ENCODE data around the gene CNPY1.
A peak's percentile ranks its signal among the peaks of the same experiment; 100 is the strongest.

The CNPY1 gene

DNA sequence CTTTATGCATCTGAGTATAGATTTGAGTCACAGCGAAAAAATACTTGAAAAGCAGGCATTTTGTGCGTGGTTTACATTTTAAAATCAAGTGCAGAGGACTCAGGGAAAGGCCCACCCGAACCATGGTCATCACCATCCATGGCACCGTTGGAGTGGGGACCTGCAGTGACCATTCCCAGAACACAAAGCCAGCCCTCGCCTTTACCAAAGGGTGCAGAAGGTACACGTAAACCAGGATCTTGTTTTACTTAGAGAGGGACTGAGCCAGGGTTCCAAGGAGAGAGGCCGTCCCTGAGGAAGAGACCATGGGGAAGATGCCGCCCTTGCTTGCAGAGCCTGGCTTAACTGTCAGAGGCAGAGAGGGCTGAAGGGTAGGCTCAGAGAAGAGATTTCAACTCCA lies 12.0 kb upstream of the CNPY1 start:
- no peak for DNase-seq

DNA sequence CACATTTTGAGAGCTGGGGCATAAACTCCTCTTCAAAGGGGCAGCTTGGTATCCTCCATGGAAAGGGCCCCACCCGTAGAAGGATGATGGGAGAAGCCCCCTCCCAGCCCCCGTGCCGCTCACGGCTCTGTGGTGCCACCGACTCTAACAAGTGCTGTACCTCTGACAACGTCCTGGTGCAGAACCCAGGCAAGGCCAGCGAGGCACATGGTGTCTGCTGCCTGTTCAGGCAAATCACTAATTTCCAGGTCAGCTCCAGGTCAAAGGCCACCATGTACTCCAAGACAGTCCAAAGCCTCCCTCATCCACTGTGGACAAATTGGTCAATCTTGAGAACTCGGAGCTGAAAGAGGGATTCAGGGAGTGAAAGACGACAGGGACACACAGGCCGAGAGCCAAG lies 11.4 kb upstream of the CNPY1 start:
- no peak for DNase-seq

DNA sequence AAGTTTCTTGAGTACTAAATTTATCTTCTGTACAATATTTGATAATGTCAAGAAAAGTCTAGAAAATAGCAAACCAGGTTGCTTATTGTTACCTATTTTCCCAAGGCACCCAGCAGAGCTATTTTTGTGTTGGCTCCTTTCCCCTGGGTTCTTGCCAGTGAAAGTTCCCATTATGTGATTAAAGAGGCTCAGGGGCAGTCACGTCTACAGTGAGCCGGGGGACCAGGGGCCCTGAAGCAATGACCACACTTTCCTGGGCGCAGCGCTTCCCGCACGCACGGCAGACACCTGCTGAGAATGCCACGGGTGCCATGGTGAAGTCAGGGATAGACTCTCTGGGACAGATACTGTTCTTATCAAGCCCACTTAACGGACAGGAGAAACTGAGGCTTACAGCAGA lies 10.4 kb upstream of the CNPY1 start:
- DNase-seq, result no peak

DNA sequence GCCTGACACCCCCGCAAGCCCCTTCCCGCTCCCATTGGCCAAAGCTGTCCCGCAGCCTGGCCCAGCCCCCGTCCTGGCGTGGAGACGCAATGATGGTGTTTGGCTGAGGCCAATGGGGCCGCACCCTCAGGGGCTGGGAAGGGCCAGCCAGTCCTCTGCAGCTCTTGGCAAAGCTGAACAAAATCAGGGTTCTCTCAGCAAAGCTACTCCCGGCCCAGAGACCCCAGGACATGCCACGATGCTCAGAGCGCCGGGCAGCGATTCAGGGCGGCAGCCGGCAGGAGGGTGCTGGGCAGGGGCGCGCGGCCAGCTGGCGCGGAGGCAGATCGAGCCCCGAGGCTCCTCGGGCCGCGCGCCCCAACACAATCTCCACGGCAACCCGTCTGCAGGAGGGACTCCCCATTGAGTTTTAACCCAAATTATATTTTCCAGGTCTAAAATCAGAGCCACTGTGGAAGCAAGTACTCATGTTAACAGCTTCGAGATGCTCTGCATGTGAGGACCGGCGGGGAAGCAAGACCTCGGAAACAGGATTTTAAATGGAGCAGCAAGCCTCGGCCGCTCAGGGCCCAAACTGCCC lies 8.8 kb upstream of the CNPY1 start:
- no peak for DNase-seq

DNA sequence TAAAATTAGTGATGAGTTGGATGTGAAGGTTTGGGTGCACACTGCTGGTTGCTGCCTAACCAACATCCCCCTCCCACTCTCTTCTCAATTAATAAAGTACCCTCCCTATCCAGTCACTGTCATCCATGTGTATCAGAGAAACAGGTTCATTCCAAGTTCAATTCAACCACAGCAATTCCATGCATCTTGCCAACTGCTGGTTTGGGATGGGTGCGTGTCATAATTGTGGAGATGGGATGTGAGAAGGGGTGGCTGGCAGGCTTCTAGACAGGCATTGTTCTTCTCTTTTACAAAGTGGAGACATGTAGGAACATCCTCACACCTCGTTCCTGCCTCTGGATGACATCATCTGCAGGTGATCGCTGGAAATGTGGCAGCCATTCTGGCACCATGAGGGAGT lies 7.5 kb upstream of the CNPY1 start:
- DNase-seq, result no peak

DNA sequence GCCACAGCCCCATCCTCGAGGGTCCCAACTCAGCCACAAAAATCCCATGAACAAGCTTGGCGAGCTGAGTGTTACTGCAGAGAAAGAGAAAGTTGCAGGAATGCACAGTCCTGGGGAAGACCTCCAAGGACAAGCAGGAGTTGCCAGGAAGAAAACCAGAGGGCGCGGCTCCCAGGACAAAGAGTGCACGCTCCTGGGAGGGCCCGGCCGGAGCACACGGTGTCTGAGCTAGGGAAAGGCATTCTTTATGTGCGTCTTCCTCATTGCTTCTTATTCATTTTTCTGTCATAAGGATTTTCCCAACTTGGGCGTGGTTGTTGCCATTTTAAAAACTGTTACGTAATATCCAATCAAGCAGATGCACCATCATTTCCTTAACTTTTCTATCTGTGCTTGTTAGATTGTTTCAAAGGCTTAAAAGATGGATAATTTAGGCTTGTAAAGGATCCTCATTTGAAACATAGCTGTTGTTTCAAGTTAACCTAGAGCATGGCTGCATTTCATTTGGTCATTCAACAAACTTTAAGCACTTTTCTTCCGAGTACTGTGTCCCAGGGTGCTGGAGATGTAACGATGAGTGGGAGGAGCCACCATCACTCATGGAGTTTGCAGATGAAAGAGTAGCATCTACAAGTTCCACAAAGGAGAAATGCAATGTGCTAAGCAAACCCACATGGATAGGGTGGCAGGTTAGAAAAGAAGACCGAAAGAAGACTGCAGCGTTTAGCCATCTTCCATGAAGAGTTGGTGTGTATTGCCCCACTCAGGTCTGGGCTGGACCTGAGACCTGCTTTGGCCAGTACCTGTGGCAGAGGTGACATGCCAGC lies 5.6 kb upstream of the CNPY1 start:
- DNase-seq, result no peak

DNA sequence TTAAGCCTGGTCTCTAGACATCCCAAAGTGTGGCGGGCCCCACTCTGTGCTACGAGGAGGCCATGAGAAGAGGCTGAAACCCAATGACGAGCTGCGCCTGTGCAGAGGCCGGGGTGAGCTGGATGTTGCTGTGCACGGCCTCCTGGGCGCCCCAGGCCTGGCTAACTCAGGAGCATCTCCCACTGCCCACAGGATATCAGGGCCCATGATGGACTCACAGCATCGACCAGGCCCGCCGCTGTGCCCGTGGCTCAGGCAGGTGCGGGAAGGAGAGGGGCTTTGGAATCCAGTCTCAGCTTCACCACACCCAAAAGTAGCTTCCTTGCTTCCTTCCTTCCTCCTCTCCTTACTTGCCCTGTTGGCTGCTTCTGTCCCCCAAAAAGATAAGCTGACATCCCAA lies 4.6 kb upstream of the CNPY1 start:
- DNase-seq, result no peak

DNA sequence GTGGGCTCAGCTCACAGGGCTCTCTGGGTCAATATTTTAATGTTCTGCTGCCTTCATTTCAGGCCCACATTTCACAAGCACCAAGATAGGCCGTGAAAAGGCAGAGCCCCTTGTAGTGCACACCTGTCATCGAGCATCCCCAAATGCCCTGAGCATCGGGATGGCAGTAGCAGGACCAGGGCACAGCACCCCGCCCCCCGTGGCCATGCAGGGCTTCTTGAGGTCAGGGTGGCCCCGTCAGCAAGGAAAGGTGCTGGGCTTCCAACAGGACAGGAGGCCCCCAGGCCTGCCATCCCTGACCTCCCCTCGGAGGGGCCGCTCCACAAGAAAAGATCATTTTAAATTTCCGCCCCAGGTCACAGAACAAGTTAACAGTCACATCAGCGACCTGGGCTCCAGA lies 2.9 kb upstream of the CNPY1 start:
- no peak for DNase-seq

DNA sequence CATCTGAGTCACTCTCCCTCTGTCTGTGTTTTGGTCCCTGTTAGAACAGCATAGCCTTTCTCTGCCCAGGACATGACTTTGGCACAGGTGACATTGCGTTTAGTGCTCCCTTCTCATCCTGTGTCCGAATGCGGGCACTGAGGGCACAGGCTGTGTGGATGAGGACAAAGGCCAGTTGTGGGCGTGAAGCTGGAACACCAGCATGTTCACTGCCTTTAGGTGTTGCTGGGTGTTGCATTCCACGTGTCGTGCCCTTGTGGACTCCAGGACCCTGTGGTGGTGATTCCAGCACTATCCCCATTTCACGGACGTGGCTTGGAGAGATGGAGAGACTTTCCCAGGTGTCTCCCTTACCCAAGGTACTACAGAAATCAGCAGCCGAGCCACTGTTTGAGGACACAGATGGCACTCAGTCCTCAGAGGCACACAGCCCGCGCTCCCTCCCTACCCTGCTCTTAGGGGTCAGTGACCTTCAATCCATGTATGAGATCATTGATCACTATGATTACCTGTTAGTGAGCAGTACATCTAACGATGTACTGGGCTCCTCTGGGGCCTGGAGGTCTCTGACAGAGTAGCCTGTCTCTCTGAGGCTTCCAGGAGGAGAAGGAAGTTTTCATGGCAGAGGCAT lies 917 bp upstream of the CNPY1 start:
- DNase-seq, result no peak

DNA sequence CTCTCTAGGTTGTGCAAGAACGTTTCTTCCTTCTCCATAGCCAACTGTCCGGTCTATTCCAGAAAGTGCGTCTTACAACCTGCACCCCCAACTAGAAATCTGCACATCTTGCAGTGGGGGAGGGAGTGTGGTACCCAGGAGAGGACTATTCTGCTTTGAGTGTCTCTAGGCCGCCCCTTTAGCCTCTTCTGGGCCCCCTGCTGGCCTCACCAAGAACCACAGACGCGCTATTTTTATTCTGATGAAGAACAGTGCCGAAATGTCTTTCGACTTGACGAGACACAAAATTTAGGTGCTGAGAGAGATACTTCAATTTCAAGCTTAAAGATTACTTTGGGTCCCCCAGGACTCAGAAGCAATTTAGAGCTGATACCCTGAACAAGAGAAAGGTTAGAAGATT lies 1.0 kb downstream of the CNPY1 start:
- DNase-seq, result no peak

DNA sequence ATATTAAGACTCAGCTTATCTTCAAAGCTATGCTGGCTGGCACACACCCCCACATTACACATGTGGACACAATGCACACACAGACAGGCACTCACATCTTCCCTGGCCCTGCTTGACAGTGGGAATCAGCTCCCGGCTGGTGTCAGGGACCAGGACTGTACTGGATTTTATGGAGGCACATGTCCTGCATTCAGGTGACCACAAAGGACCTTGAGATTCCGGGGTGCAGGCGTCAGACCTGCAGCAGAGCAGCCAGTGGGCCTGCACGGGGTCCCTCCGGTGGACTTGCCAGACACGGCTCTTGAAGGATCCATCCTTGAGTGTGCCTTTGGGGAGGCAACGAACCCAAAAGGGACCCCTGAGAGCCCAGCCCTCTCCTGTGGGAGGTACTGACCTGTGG lies 1.9 kb downstream of the CNPY1 start:
- DNase-seq, result no peak

DNA sequence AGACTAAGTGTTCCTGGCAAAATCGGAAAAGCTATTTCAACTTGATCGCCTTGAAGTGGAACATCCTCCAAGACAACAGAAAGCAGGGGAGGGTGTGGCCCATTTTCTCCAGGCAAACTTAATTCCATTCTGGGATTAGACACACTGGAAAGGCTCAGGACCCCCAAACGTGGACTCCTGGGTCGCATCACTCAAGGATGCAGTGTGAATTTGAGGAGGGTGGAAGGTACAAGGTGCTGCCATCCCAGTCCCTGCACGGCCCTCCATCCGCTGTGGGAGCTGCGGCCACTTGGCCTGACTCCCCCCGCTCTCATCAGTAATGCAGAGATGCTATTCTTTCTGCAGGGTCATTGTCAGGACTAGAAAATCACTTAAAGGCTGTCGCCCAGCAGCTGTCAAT lies 2.4 kb downstream of the CNPY1 start:
- DNase-seq, result no peak

DNA sequence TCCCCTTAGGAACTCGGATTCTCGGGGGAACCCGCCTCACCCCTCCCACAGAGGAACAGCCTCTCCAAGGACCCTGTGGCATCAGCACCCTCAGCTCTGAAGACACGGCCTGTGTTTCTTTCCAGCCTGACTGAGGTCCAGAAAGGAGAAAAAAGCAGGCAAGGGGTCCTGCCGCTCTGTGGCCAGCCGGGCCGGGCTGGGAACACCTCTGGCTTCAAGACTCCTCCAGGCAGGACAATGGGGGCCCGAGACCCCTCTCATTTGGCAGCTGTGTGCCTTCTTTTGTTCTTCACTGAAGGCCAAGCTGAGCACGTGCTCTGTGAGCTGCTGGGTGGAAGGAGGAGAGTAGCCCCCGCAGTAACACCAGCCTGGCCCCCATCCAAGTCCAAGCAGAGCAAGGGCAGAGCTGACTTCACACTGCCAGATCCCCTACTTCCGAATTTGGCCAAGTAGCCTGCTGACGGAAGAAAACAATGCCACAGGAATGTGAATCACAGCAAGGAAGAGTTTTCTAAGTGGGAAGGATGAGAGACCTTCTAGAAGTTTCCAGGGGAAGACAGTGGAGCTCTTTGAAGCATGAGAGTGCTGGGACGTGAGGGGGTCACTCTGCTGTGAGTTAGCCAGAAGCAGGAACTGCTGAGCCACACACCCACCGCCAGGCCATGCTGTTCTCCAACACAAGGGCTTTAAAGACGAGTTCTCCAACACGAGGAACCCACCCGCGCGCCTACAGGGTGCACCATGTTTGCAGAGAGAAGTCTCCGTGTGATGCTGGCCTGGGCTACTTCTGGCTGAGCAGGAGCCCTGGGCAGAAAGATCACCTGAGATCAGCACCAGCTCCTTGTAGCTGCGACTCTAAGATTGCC lies 3.1 kb downstream of the CNPY1 start:
- DNase-seq, result no peak

DNA sequence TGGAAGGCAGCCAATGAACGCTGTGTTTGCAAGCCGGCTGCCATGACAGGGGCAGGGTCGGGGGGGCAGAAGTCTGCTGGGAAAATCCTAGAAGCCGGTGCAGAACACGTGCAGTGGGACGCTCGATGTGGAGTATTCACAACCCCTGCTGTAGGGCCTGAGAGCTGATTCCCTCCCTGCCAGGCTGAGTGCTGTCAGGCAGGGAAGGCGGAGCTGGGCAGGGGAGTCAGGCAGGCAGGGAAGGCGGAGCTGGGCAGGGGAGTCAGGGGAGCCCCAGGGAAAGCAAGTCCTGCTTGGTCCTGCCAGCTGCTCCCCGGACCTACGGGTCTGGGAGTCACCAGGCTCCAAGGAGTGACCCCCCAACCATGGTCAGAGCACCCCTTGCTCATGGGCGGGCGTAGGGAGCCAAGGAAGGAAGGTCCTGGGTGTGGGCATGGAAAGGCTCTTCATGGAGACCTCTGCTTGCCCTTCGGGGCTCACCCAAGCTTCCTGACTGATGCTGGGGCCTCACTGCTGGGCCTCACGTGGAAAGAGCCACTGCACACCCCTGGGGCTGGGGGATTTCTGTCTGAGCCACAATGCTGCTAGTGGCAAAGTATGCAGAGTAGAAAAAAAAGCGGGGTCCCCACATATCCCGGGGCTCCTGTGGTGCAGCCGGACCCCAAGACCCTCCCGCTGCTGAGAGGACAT lies 4.2 kb downstream of the CNPY1 start:
- DNase-seq, result no peak

DNA sequence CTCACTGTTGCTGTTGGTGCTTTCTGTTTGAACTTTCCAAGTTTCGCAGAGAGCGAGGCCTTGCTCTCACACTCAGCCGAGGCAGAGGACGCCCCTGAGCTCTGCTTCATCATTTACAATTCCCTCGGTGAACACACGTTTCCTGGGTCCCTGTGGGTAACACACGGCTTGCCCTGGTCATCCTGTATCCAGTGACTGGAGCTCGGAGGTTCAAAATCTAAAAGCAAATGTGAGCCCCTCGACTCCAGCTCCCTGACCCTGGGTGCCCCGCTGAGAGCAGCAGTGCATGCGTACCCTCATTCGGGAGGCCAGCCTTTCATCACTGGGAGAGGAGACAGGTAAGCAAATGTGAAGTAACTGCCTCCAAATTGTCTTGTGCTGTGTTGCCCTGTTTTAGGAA lies 5.8 kb downstream of the CNPY1 start:
- DNase-seq, result no peak

DNA sequence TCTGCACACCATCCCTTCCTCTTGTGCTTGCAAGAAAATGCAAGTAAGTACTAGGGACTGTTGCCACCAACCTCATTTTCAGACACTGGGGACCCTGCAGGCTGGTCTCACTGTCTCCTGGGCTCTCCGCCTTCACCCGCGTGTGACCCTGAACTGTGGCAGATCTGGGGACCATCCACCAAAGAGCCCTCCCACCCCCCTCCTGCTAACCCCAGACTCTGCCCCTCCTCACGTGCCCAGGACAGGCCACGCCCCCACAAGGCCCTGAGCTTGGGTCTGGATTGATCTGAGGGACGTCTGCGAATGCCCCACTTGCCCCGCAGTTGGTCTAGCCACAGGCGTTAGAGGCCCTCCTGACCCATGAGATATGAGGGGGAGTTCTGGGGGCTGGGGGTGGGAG lies 8.1 kb downstream of the CNPY1 start:
- DNase-seq, result no peak

DNA sequence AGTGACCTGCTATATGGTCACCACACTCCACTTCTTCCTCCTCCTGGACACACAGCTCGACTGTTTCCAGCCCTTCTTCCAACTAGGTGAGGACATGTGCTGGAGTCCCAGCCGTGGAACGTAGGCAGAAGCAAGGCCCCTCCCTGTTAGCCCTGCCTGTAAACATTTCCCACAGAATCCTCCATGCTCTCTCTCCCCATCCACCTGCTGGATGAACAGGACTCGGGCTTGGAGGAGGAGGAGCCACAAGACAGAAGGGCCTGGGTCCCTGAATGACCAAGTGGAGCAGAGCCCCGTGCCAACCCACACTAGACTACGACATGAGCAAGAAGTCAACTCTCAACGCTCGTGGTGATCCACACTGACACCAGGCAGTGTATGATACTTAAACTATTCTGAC lies 9.9 kb downstream of the CNPY1 start:
- DNase-seq, result no peak

DNA sequence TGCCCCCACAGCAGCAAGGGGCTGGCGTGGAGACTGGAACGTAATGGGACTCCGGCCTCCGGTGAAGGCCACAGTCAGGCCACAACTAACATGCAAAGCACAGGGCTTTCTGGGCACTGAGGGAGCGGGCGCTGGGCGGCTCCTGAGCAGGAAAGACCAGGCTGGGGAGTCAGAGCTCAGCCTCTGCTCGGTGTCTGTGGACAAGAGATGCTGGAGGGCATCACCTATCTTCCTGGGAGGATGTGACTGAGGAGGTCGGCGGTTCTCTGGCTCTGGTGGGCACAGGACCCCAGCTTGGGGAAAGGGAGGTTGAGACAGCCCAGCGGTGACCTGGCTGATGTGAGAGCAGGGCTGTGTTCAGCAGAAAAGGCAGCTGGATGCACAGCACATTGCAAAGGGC lies 11.7 kb downstream of the CNPY1 start:
- no peak for DNase-seq

DNA sequence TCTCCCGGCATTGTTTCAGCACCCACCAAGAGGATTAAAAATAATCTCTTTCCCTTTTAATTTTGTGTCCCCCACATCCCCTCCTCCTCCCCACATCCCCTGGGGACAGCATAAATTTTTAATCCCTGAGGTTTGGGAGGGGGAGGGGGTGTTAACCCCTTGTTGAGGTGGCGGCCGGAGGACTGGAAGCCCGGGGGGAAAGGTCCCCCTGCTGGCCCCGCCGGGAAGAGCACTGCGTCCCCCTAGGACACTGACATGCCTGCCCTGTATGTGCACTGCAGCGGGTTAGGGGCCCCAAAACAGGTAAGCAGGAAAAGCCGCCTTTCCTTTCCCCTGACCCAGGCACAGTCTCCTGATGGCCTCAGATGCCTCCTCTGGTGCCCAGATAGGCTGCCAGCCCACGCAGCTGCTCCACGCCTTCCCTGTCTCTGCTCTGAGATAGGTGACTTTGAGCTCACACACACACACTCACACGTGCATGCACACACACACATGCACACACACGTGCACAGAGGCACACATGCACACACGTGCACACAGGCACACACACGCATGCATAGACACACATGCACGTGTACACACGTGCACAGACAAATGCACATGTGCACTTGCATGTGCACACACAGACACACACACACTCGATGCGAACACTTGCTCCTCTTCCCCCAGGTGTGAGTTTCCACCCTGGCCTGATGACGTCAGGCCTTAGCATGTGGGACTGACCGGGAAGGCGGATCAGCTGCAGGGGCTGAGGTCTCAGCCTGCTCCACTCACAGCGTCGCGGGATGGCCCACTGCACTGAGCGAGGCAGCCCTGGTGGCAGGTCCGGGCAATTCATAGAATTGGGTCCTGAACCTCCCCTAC lies 12.3 kb downstream of the CNPY1 start:
- DNase-seq, result peak; percentile 24

DNA sequence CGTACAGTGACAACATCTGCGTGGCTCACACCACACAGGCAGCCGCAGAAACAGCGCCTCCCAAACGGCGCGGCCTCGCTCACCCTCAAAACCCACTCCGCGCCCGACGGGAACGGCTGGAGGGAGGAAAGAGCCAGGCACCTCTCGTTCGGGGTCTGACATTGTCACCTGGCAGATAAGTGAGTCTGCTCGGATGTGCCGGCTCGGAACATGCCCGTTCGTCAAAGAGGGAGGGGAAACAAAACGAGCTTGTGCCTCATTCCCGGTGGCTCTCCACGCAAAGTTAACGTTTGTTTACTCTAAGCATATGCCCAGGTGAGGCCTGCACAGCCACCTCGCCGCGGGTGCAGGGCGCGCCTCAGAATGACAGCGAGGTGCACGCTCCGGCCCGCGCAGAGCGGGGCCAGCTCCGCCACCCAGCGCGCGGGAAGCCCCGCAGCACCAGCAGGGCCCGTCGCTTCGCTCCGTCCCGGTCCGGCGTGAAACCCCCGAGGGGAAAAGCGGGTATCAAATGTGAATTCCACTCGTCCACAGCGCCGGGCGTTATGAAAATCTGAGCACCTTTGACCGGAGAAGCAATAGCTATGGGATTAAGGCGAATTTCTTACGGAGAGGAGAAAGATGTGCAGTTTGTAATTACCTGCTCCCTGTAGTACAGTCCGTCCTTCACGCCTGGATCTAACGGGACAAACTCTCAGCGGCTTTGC lies 13.1 kb downstream of the CNPY1 start:
- no peak for DNase-seq

DNA sequence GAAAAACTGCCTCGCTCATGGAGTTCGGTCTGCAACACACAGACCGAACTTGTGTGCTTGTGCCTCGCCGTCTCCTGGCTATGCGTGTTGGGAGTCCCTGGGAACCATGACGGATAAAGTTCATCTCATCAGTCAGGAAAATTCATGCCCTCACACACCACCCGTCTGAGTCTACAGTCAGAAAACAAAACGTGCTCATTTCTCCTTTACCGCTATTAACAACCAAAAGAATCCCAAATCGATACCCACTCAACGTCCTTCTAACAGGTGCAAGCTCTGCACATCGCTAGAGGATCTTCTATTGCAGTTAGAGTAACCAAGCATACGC lies 13.6 kb downstream of the CNPY1 start:
- DNase-seq, result no peak

Measured in stimulated activated CD4-positive, alpha-beta T cell treated with anti-CD3 and anti-CD28 coated beads, Interleukin-4, amount 100 ng/mL, for 24 hours (primary cell).